Measurements from ENCODE around the gene PPBP. TPM values are rescaled to one million over a fixed set of nuclear protein-coding genes. Genes with fewer than 3 reads are reported as not detected.

PPBP gene
- total RNA-seq, 2 donors from 2014 or later, result not detected

GRCh38 chr4:73991742-73992000 is 3.7 kb upstream of the PPBP start:
- DNase-seq (ENCODE audit: low spot score), result no peak
- H3K9me3 ChIP-seq, result no peaks in the 10 kb centered on the region
- 90% methylated on average over 1 of the region's 1 CpG for WGBS
- intact Hi-C loops (cut with DNase I), result no loop called here
- no peaks in the 10 kb centered on the region for H3K27me3 ChIP-seq (replicated peaks; ENCODE audit: insufficient read depth)
- no peak overlapping the region for H3K27ac ChIP-seq
- H3K4me3 ChIP-seq, result no peak overlapping the region
- TF ChIP-seq POLR2A (IDR thresholded peaks at IDR 0.05) (no peak), CTCF (IDR thresholded peaks at IDR 0.05) (no peak), POLR2AphosphoS5 (IDR thresholded peaks at IDR 0.05) (no peak)
- no peaks in the 10 kb centered on the region for H3K36me3 ChIP-seq
- H3K4me1 ChIP-seq (replicated peaks), result no peaks in the 10 kb centered on the region

GRCh38 chr4:73990988-73991741 is 3.2 kb upstream of the PPBP start:
- H3K4me1 ChIP-seq (replicated peaks), result no peaks in the 10 kb centered on the region
- WGBS, result 91% methylated on average over 9 of the region's 9 CpGs
- TF ChIP-seq CTCF (IDR thresholded peaks at IDR 0.05), result no peak
- no peak for TF ChIP-seq POLR2AphosphoS5 (IDR thresholded peaks at IDR 0.05)
- TF ChIP-seq POLR2A (IDR thresholded peaks at IDR 0.05), result no peak
- H3K27me3 ChIP-seq (replicated peaks; ENCODE audit: insufficient read depth), result no peaks in the 10 kb centered on the region
- intact Hi-C loops (cut with DNase I), result no loop called here
- H3K36me3 ChIP-seq, result no peaks in the 10 kb centered on the region
- no peak overlapping the region for H3K4me3 ChIP-seq
- H3K9me3 ChIP-seq, result no peaks in the 10 kb centered on the region
- H3K27ac ChIP-seq, result no peak overlapping the region
- no peak for DNase-seq (ENCODE audit: low spot score)

- TF ChIP-seq CTCF (IDR thresholded peaks at IDR 0.05) (no peak), POLR2AphosphoS5 (IDR thresholded peaks at IDR 0.05) (no peak), POLR2A (IDR thresholded peaks at IDR 0.05) (no peak)
- WGBS, result 29% methylated on average over 5 of the region's 5 CpGs
These were observed 1.9 kb upstream of the PPBP start for GRCh38 chr4:73989928-73990327.

GRCh38 chr4:73989031-73989430 is 1.0 kb upstream of the PPBP start:
- intact Hi-C loops (cut with DNase I), result no loop called here
- no peak overlapping the region for H3K27ac ChIP-seq
- no peak for DNase-seq (ENCODE audit: low spot score)
- H3K27me3 ChIP-seq (replicated peaks; ENCODE audit: insufficient read depth), result no peaks in the 10 kb centered on the region
- H3K36me3 ChIP-seq, result no peaks in the 10 kb centered on the region
- H3K4me3 ChIP-seq, result no peak overlapping the region
- no peaks in the 10 kb centered on the region for H3K9me3 ChIP-seq
- WGBS, result 70% methylated on average over 3 of the region's 3 CpGs
- H3K4me1 ChIP-seq (replicated peaks), result no peaks in the 10 kb centered on the region
- no peak for TF ChIP-seq CTCF (IDR thresholded peaks at IDR 0.05)
- TF ChIP-seq POLR2AphosphoS5 (IDR thresholded peaks at IDR 0.05), result no peak
- TF ChIP-seq POLR2A (IDR thresholded peaks at IDR 0.05), result no peak

More at GRCh38 chr4:73989928-73990327, 1.9 kb upstream of the PPBP start:
- no peak overlapping the region for H3K4me3 ChIP-seq
- no peak overlapping the region for H3K27ac ChIP-seq
- intact Hi-C loops (cut with DNase I), result no loop called here
- no peak for DNase-seq (ENCODE audit: low spot score)
- H3K9me3 ChIP-seq, result no peaks in the 10 kb centered on the region
- no peaks in the 10 kb centered on the region for H3K4me1 ChIP-seq (replicated peaks)
- H3K36me3 ChIP-seq, result no peaks in the 10 kb centered on the region
- no peaks in the 10 kb centered on the region for H3K27me3 ChIP-seq (replicated peaks; ENCODE audit: insufficient read depth)

- TF ChIP-seq CTCF (IDR thresholded peaks at IDR 0.05) (no peak), POLR2A (IDR thresholded peaks at IDR 0.05) (no peak), POLR2AphosphoS5 (IDR thresholded peaks at IDR 0.05) (no peak)
- intact Hi-C loops (cut with DNase I), result no loop called here
- no peaks in the 10 kb centered on the region for H3K27me3 ChIP-seq (replicated peaks; ENCODE audit: insufficient read depth)
These were observed 2.5 kb downstream of the PPBP start for GRCh38 chr4:73985528-73985852.

More at GRCh38 chr4:73985528-73985852, 2.5 kb downstream of the PPBP start:
- H3K27ac ChIP-seq, result no peak overlapping the region
- H3K36me3 ChIP-seq, result no peaks in the 10 kb centered on the region
- no peak overlapping the region for H3K4me3 ChIP-seq
- H3K9me3 ChIP-seq, result no peaks in the 10 kb centered on the region
- no peaks in the 10 kb centered on the region for H3K4me1 ChIP-seq (replicated peaks)
- no peak for DNase-seq (ENCODE audit: low spot score)
- WGBS, result 25% methylated on average over 1 of the region's 1 CpG
